Spleen (tissue), 11 donors: ENCODE measurements around the gene PTPRK. TPM values are rescaled to one million over a fixed set of nuclear protein-coding genes. Genes with fewer than 3 reads are reported as not detected.

Experiments
- DNase-seq: peaks from one replicate; pipeline ENCODE4 v3.0.0-alpha.2; 2020
- H3K27ac ChIP-seq, 8 donors: fragments of 200-600 bp; sonication (generic) in 7 of 8; 1 replicate in 4 of 8; 2 replicates in 4 of 8; pipeline versions ENCODE4 v1.5.0 to v1.8.0; 2016 to 2021; ENCODE audit warnings: inconsistent platforms in 4 of 8, mild to moderate bottlenecking in 4 of 8, moderate library complexity in 1 of 8
- H3K27me3 ChIP-seq, 7 donors: fragments of 200-600 bp; sonication (generic) in 6 of 7; replicated peaks in 1 of 7; 1 replicate in 4 of 7; 2 replicates in 3 of 7; pipeline versions ENCODE4 v1.5.0 to v1.8.0; 2016 to 2021; ENCODE audit warnings: inconsistent platforms in 3 of 7, mild to moderate bottlenecking in 1 of 7
- H3K36me3 ChIP-seq, 6 donors: fragments of 200-600 bp; sonication (generic) in 5 of 6; 1 replicate in 4 of 6; 2 replicates in 2 of 6; pipeline versions ENCODE4 v1.5.0 to v1.8.0; 2016 to 2021; ENCODE audit warnings: inconsistent platforms in 2 of 6
- H3K4me1 ChIP-seq, 6 donors: fragments of 200-600 bp; sonication (generic) in 5 of 6; 1 replicate in 3 of 6; 2 replicates in 3 of 6; pipeline versions ENCODE4 v1.5.0 to v1.8.0; 2016 to 2021; ENCODE audit warnings: inconsistent platforms in 3 of 6
- H3K4me3 ChIP-seq, 8 donors: fragments of 200-600 bp; sonication (generic) in 7 of 8; 1 replicate in 4 of 8; 2 replicates in 4 of 8; pipeline versions ENCODE4 v1.5.0 to v1.8.0; 2016 to 2021; ENCODE audit warnings: inconsistent platforms in 4 of 8, mild to moderate bottlenecking in 4 of 8, moderate library complexity in 2 of 8
- H3K9me3 ChIP-seq, 8 donors: fragments of 200-600 bp; sonication (generic) in 7 of 8; 1 replicate in 4 of 8; 2 replicates in 4 of 8; pipeline versions ENCODE4 v1.5.0 to v1.8.0; 2016 to 2021; ENCODE audit warnings: inconsistent platforms in 4 of 8
- POLR2A ChIP-seq, 3 donors: fragments of 450-650 bp; IDR thresholded peaks; one replicate each; pipeline ENCODE4 v1.5.1; 2017; ENCODE audit warnings: antibody characterized with exemption in 3 of 3, mild to moderate bottlenecking in 1 of 3
- POLR2AphosphoS5 ChIP-seq, 3 donors: sonication (generic); formaldehyde crosslinking; IDR thresholded peaks; one replicate each; pipeline ENCODE4 v1.5.1; 2017; ENCODE audit warnings: antibody characterized with exemption in 3 of 3
- WGBS, 5 donors: extraction: QIAGEN DNeasy Blood & Tissue Kit in 3 of 5; methylation state at CpG; one replicate each; pipeline versions ENCODE4 v1.1.5 to v1.1.7; 2013 to 2018; 5-methylcytosine and 5-hydroxymethylcytosine counted together
- intact Hi-C: fragments of 100-400 bp; cut with DNase I; formaldehyde crosslinking; loops from one replicate; pipeline ENCODE4 v1.15.0; 2023; ENCODE audit warnings: low total_unique reads
- polyA plus RNA-seq, 3 donors: library from polyadenylated mRNA; stranded (reverse); fragments of 200-250 nt; gene quantifications; one replicate each; pipeline ENCODE4 v1.2.1, GENCODE V29; 2013
- total RNA-seq, 7 donors: library from RNA; depleted of rRNA in 3 of 7; stranded (reverse); fragments of >200 nt in 3 of 7; fragmentation: NEBNext Ultra II Directional in 4 of 7; extraction: Animal tissue kit (Norgen Biotek cat#: 25700) in 4 of 7; gene quantifications; one replicate each; pipeline versions ENCODE4 v1.1.0 to v1.2.1, GENCODE V29; 2016 to 2021
- TF ChIP-seq, protein P1 (sequence below), 11 experiments: fragments of 200-600 bp in 7 of 11; fragments of 450-650 bp in 4 of 11; sonication (generic) in 4 of 11; IDR thresholded peaks in 8 of 11; conservative IDR thresholded peaks in 3 of 11; 1 replicate in 7 of 11; 2 replicates in 4 of 11; pipeline versions ENCODE4 v1.4.0 to v1.8.0; 2016 to 2021; ENCODE audit warnings: antibody characterized with exemption in 11 of 11, inconsistent platforms in 4 of 11, mild to moderate bottlenecking in 1 of 11
- donor health status: healthy with polysubstance abuse.
- donor health status: DM: no; HTN: no; CAD: no; lungs with moderate emphysema.
- donor health status: DM: no; HTN: no; CAD: no.
- donor health status: Bipolar disorder and iron deficiency.
- donor health status: healthy.
- donor health status: DM: no; HTN: no; CAD: no.
- donor health status: DM: yes; HTN: yes; CAD: no.

PTPRK gene
- total and polyA plus RNA-seq, 10 donors, result 3.3 to 67.8 (median 34.0) TPM

DNA sequence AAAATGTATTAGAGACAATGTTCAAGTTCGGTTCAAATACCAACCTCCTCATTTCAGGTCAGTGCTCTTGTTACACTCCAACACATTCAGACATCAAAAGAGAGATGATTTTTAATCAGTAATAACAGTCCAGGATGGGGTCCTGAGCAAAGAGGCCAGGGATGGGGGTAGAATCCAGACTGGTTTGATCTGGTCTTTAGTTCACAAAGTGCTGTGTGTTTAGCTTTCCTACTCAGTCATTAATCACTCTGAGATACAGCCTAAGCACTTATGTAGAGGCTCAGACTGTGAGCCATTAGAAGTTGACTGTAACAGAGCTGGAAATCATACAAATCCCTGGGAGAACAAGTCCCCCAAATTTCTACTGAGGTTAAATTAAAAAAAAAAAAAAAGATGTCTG, 241.6 kb downstream of the PTPRK start:
- no peaks in the 10 kb centered on the region for H3K27me3 ChIP-seq
- no peak overlapping the region for H3K27ac ChIP-seq
- DNase-seq, result no peak
- no peak overlapping the region for H3K4me3 ChIP-seq
- intact Hi-C loops, result no loop called here
- no peak for TF ChIP-seq POLR2A (IDR thresholded peaks at IDR 0.05)
- no peak for TF ChIP-seq POLR2AphosphoS5 (IDR thresholded peaks at IDR 0.05)
- TF ChIP-seq, protein P1, sequence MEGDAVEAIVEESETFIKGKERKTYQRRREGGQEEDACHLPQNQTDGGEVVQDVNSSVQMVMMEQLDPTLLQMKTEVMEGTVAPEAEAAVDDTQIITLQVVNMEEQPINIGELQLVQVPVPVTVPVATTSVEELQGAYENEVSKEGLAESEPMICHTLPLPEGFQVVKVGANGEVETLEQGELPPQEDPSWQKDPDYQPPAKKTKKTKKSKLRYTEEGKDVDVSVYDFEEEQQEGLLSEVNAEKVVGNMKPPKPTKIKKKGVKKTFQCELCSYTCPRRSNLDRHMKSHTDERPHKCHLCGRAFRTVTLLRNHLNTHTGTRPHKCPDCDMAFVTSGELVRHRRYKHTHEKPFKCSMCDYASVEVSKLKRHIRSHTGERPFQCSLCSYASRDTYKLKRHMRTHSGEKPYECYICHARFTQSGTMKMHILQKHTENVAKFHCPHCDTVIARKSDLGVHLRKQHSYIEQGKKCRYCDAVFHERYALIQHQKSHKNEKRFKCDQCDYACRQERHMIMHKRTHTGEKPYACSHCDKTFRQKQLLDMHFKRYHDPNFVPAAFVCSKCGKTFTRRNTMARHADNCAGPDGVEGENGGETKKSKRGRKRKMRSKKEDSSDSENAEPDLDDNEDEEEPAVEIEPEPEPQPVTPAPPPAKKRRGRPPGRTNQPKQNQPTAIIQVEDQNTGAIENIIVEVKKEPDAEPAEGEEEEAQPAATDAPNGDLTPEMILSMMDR (IDR thresholded peaks at IDR 0.05 in 8 of 11, conservative IDR thresholded peaks at IDR 0.05 in 3 of 11), result no peak
- no peaks in the 10 kb centered on the region for H3K36me3 ChIP-seq
- H3K9me3 ChIP-seq, result no peaks in the 10 kb centered on the region
- WGBS, 5 donors, result 89 to 100% (median 96%) methylated on average over 1 of the region's 1 CpG
- H3K4me1 ChIP-seq, result peaks cover 0 to 11% (median 4%) of the 10 kb centered on the region in 6 donors

GRCh38 chr6:128277379-128277778, 243.0 kb downstream of the PTPRK start:
- Histone ChIP-seq H3K27me3 (no peaks in the 10 kb centered on the region), H3K4me3 (no peak overlapping the region), H3K27ac (no peak overlapping the region), H3K4me1 (peaks cover 0 to 3% (median 0%) of the 10 kb centered on the region in 6 donors), H3K9me3 (no peaks in the 10 kb centered on the region), H3K36me3 (no peaks in the 10 kb centered on the region)
- TF ChIP-seq POLR2A (IDR thresholded peaks at IDR 0.05), result no peak
- TF ChIP-seq, protein P1 (IDR thresholded peaks at IDR 0.05 in 8 of 11, conservative IDR thresholded peaks at IDR 0.05 in 3 of 11), result no peak
- intact Hi-C loops, result no loop called here
- DNase-seq, result no peak
- WGBS, 5 donors, result 86 to 94% (median 87%) methylated on average over 3 of the region's 3 CpGs

- Histone ChIP-seq H3K27me3 (no peaks in the 10 kb centered on the region), H3K36me3 (no peaks in the 10 kb centered on the region), H3K27ac (no peak overlapping the region), H3K4me3 (no peak overlapping the region), H3K4me1 (no peaks in the 10 kb centered on the region), H3K9me3 (no peaks in the 10 kb centered on the region)
- intact Hi-C loops, result no loop called here
- no peak for DNase-seq
- TF ChIP-seq POLR2A (IDR thresholded peaks at IDR 0.05) (no peak), POLR2AphosphoS5 (IDR thresholded peaks at IDR 0.05) (no peak)
- TF ChIP-seq, protein P1 (IDR thresholded peaks at IDR 0.05 in 8 of 11, conservative IDR thresholded peaks at IDR 0.05 in 3 of 11), result no peak
Measured at GRCh38 chr6:128276311-128276710, 244.1 kb downstream of the PTPRK start.

- DNase-seq, result no peak
- TF ChIP-seq POLR2A (IDR thresholded peaks at IDR 0.05) (no peak), POLR2AphosphoS5 (IDR thresholded peaks at IDR 0.05) (no peak)
- TF ChIP-seq, protein P1 (IDR thresholded peaks at IDR 0.05 in 8 of 11, conservative IDR thresholded peaks at IDR 0.05 in 3 of 11), result no peak
- Histone ChIP-seq H3K36me3 (no peaks in the 10 kb centered on the region), H3K4me1 (no peaks in the 10 kb centered on the region), H3K4me3 (no peak overlapping the region), H3K9me3 (no peaks in the 10 kb centered on the region), H3K27me3 (no peaks in the 10 kb centered on the region), H3K27ac (no peak overlapping the region)
- intact Hi-C loops, result no loop called here
Measured at GRCh38 chr6:128275681-128276080, 244.7 kb downstream of the PTPRK start.
